PC-9 (cell line): ENCODE results near the gene RBAK. TPM values are rescaled to one million over a fixed set of nuclear protein-coding genes. Genes with fewer than 3 reads are reported as not detected.
A peak's percentile ranks its signal among the peaks of the same experiment; 100 is the strongest.
"Not testable (repeated sequence)": the region's sequence is repeated elsewhere in the genome, so short reads cannot be mapped to it uniquely, and the experiment has no call there.

Source experiments
- BruUV-seq: library from RNA; stranded (reverse); fragments of 400-500 nt; replicated peaks from 2 replicates; lab custom pipeline; 2021; lab: Mats Ljungman, UMichigan
- CTCF ChIA-PET: fragments of 300-600 bp; sonication (Branson Sonifier 250); formaldehyde crosslinking; loops from one replicate; lab custom pipeline; 2022; ENCODE audit warnings: antibody characterized with exemption; lab: Charles Lee
- POLR2A ChIA-PET: fragments of 300-600 bp; sonication (Branson Sonifier 250); formaldehyde crosslinking; loops from one replicate; lab custom pipeline; 2022; ENCODE audit warnings: antibody characterized with exemption; ENCODE audit not compliant: unreplicated experiment; lab: Charles Lee
- DNase-seq, 2 experiments: peaks; one replicate each; pipeline versions ENCODE4 v3.0.0 to v3.0.0-alpha.2; 2015 to 2022; ENCODE audit warnings: mixed read lengths in 1 of 2
- H2AFZ ChIP-seq: fragments of 200-600 bp; sonication (generic); 2 replicates; pipeline ENCODE4 v1.8.1; 2017; ENCODE audit warnings: antibody characterized with exemption
- H3F3A ChIP-seq: fragments of 200-600 bp; sonication (generic); 2 replicates; pipeline ENCODE4 v1.8.1; 2017; ENCODE audit warnings: antibody characterized with exemption, mild to moderate bottlenecking, low read depth; ENCODE audit not compliant: insufficient read depth
- H3K27ac ChIP-seq: fragments of 200-600 bp; sonication (generic); 2 replicates; pipeline ENCODE4 v1.6.1; 2016; ENCODE audit warnings: mixed run types
- H3K27me3 ChIP-seq: fragments of 200-600 bp; sonication (generic); 2 replicates; pipeline ENCODE4 v1.6.1; 2016; ENCODE audit warnings: low read depth, mixed run types; ENCODE audit not compliant: insufficient read depth
- H3K36me3 ChIP-seq: fragments of 200-600 bp; sonication (generic); 2 replicates; pipeline ENCODE4 v1.6.1; 2016; ENCODE audit warnings: low read depth, mixed run types
- H3K4me1 ChIP-seq: fragments of 200-600 bp; sonication (generic); replicated peaks from 2 replicates; pipeline ENCODE4 v1.6.1; 2016; ENCODE audit warnings: mixed run types; ENCODE audit not compliant: insufficient read depth
- H3K4me2 ChIP-seq: fragments of 200-600 bp; sonication (generic); 2 replicates; pipeline ENCODE4 v1.6.1; 2017; ENCODE audit warnings: mixed run types
- H3K4me3 ChIP-seq: fragments of 200-600 bp; sonication (generic); 2 replicates; pipeline ENCODE4 v1.6.1; 2016; ENCODE audit warnings: mixed run types
- H3K79me2 ChIP-seq: fragments of 200-600 bp; sonication (generic); 2 replicates; pipeline ENCODE4 v1.6.1; 2017; ENCODE audit warnings: low read depth, mixed run types
- H3K9me2 ChIP-seq: fragments of 200-600 bp; sonication (generic); 2 replicates; pipeline ENCODE4 v1.8.1; 2017; ENCODE audit warnings: mild to moderate bottlenecking; ENCODE audit not compliant: insufficient read depth
- H3K9me3 ChIP-seq: fragments of 200-600 bp; sonication (generic); 2 replicates; pipeline ENCODE4 v1.8.1; 2016; ENCODE audit warnings: low read depth; ENCODE audit not compliant: insufficient read depth
- H4K20me1 ChIP-seq: fragments of 200-600 bp; sonication (generic); 2 replicates; pipeline ENCODE4 v1.8.1; 2017; ENCODE audit not compliant: insufficient read depth
- EZH2 ChIP-seq: fragments of 200-600 bp; sonication (generic); IDR thresholded peaks from 2 replicates; pipeline ENCODE4 v1.8.0; 2017; ENCODE audit warnings: antibody characterized with exemption, low read depth
- intact Hi-C: fragments of 100-400 bp; cut with micrococcal nuclease; formaldehyde crosslinking; loops from one replicate; pipeline ENCODE4 v1.10.0; 2022; ENCODE audit not compliant: unreplicated experiment
- total RNA-seq: library from RNA; stranded (reverse); gene quantifications from 2 replicates; pipeline ENCODE4 v1.2.3, GENCODE V29; 2021
- TF ChIP-seq, protein P1 (sequence below): fragments of 200-600 bp; sonication (generic); conservative IDR thresholded peaks from 2 replicates; pipeline ENCODE4 v1.6.1; 2017; ENCODE audit warnings: mixed run types, antibody characterized with exemption, mild to moderate bottlenecking, moderate library complexity

The RBAK gene
- total RNA-seq, 1 experiment from 2014 or later = 12.4 TPM

DNA sequence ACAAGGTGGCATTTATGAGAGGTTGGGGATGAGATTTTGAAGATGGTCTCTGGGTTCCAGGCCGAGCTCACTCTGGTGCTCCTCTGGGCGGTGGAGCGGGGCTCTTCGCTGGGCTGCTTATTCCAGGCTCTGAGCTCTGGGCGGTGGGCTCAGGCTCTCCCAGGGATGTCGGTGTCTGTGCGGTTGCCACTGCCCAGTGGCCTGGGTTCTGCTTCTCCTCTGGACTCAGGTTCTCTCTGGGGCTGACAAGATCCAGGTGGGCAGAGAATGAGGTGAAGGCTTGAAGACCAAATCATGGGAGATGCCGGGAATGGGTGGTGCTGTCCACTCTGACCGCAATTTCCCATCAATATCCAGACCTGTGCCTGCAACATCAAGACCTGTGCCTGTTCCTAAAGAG is 40.6 kb downstream of the RBAK start:
- TF ChIP-seq, protein P1, sequence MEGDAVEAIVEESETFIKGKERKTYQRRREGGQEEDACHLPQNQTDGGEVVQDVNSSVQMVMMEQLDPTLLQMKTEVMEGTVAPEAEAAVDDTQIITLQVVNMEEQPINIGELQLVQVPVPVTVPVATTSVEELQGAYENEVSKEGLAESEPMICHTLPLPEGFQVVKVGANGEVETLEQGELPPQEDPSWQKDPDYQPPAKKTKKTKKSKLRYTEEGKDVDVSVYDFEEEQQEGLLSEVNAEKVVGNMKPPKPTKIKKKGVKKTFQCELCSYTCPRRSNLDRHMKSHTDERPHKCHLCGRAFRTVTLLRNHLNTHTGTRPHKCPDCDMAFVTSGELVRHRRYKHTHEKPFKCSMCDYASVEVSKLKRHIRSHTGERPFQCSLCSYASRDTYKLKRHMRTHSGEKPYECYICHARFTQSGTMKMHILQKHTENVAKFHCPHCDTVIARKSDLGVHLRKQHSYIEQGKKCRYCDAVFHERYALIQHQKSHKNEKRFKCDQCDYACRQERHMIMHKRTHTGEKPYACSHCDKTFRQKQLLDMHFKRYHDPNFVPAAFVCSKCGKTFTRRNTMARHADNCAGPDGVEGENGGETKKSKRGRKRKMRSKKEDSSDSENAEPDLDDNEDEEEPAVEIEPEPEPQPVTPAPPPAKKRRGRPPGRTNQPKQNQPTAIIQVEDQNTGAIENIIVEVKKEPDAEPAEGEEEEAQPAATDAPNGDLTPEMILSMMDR = no peak
- TF ChIP-seq EZH2 = no peak
- intact Hi-C loops = loop anchor here (5.0 kb wide), 1 partner anchor 239 kb away; no protein-coding TSS in a partner anchor
- Histone ChIP-seq H3K9me2 (no peaks in the 10 kb centered on the region), H3K36me3 (no peaks in the 10 kb centered on the region), H3K27me3 (peaks cover 11% of the 10 kb centered on the region; the same call in 1 of the 2 replicates), H3K4me2 (no peak overlapping the region), H3K4me3 (no peak overlapping the region), H2AFZ (no peak overlapping the region), H3K9me3 (no peaks in the 10 kb centered on the region), H3F3A (peaks cover 9% of the 10 kb centered on the region; the same call in 1 of the 2 replicates), H3K4me1 (peaks cover 6% of the 10 kb centered on the region; the same call in 1 of the 2 replicates), H3K27ac (no peak overlapping the region), H3K79me2 (no peaks in the 10 kb centered on the region), H4K20me1 (no peaks in the 10 kb centered on the region)
- CTCF ChIA-PET = interaction anchor here (1.3 kb wide), 1 partner anchor 112 kb away, joined by 5 read pairs; no protein-coding TSS in a partner anchor
- no TSS peak for BruUV-seq
- no peak for DNase-seq
- POLR2A ChIA-PET = no interaction called here

- H3K4me3 ChIP-seq, H3K27ac ChIP-seq, H4K20me1 ChIP-seq, H3K36me3 ChIP-seq, H3K27me3 ChIP-seq, H3K79me2 ChIP-seq, BruUV-seq, H3K9me2 ChIP-seq, H3K4me1 ChIP-seq, H3F3A ChIP-seq, H3K9me3 ChIP-seq: not testable (repeated sequence)
- TF ChIP-seq, protein P1 = 0 out of 2 replicates have a peak, but pooled peaks have one; percentile 32
- intact Hi-C loops = loop anchor here (5.0 kb wide), 1 partner anchor 241 kb away; no protein-coding TSS in a partner anchor
- H3K4me2 ChIP-seq = peak overlapping the region; percentile 55
- H2AFZ ChIP-seq = peak overlapping the region; percentile 65; the same call in 1 of the 2 replicates
- ChIA-PET POLR2A (interaction anchor here (0.6 to 0.7 kb wide), 3 partner anchors 507 to 1194 kb away, joined by 3 to 16 read pairs (median 5); no protein-coding TSS in a partner anchor), CTCF (interaction anchor here (0.5 to 1.5 kb wide), 6 partner anchors 32 to 343 kb away, joined by 3 to 11 read pairs (median 4); partner anchors contain the start of gene RADIL)
- DNase-seq = peak; percentile 59 to 67
These were observed 42.7 kb downstream of the RBAK start for GRCh38 chr7:5088228-5088833.

GRCh38 chr7:5088906-5089305 is 43.2 kb downstream of the RBAK start:
- H3K27me3 ChIP-seq = peaks cover 6% of the 10 kb centered on the region; the same call in 1 of the 2 replicates
- H3K79me2 ChIP-seq = no peaks in the 10 kb centered on the region
- peaks cover 14% of the 10 kb centered on the region; the same call in 1 of the 2 replicates for H3K9me3 ChIP-seq
- H3K4me3 ChIP-seq = no peak overlapping the region; the same call in 1 of the 2 replicates
- peaks cover 6% of the 10 kb centered on the region; the same call in 1 of the 2 replicates for H3K4me1 ChIP-seq
- ChIA-PET CTCF (interaction anchor here (0.5 to 1.5 kb wide), 4 partner anchors 115 to 344 kb away, joined by 3 to 11 read pairs (median 6); partner anchors contain the start of gene RADIL), POLR2A (interaction anchor here (0.6 to 0.7 kb wide), 2 partner anchors 507 to 531 kb away, joined by 3 to 5 read pairs; no protein-coding TSS in a partner anchor)
- no peak for TF ChIP-seq EZH2
- TF ChIP-seq, protein P1 = no peak
- peaks cover 9% of the 10 kb centered on the region; the same call in 1 of the 2 replicates for H3F3A ChIP-seq
- H3K4me2 ChIP-seq = peak overlapping the region; percentile 55
- DNase-seq = peak; percentile 73 to 84
- BruUV-seq = no TSS peak
- H3K36me3 ChIP-seq = no peaks in the 10 kb centered on the region
- H4K20me1 ChIP-seq = no peaks in the 10 kb centered on the region
- intact Hi-C loops = loop anchor here (5.0 kb wide), 1 partner anchor 242 kb away; no protein-coding TSS in a partner anchor
- H3K9me2 ChIP-seq = no peaks in the 10 kb centered on the region
- no peak overlapping the region for H3K27ac ChIP-seq
- peak overlapping the region; percentile 65 for H2AFZ ChIP-seq
